CD4-positive, alpha-beta T cell treated with Interleukin-4 for 4 hours (primary cell): ENCODE data around the gene RTN4RL2.

Experiments
- DNase-seq: peaks from one replicate; pipeline ENCODE4 v3.0.0-alpha.2; 2020

RTN4RL2 gene

DNA sequence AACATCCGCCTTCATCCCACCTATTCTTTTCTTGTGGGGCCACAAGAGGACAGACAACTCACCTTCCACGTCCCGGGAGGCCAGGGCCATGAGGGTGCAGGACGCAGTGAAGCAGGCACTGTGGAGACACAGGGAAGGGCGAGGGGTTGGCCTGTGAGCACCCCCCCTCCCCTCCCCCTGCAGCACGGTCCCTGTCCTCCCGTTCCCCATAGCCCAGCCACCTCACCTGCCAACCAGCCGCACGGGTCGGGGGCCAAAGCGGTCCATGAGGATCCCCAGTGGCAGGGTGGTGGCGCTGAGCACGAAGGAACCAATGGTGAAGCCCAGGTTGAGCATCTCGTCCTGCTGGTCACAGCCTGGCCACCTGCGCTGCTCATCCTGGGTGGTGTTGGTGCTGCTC, 40.6 kb downstream of the RTN4RL2 start:
- no peak for DNase-seq

- DNase-seq, result no peak
These were observed 41.6 kb downstream of the RTN4RL2 start for GRCh38 chr11:57501953-57502352.

DNA sequence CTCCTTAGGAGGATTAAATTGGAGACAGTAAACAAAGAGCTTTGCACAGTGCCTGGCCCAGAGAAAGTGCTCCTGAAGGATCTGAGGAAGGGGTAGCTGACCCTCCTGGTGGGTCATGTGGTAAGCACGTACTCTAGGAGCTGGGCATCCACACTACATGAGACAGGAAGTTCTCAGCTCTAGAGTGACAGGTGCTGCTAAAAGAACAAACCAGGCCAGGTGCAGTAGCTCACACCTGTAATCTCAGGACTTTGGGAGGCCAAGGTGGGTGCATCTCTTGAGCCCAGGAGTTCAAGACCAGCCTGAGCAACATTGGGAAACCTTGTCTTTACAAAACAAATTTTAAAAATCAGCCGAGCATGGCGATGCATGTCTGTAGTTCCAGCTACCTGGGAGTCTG, 42.0 kb downstream of the RTN4RL2 start:
- no peak for DNase-seq

GRCh38 chr11:57502870-57503269, 42.5 kb downstream of the RTN4RL2 start:
- no peak for DNase-seq

DNA sequence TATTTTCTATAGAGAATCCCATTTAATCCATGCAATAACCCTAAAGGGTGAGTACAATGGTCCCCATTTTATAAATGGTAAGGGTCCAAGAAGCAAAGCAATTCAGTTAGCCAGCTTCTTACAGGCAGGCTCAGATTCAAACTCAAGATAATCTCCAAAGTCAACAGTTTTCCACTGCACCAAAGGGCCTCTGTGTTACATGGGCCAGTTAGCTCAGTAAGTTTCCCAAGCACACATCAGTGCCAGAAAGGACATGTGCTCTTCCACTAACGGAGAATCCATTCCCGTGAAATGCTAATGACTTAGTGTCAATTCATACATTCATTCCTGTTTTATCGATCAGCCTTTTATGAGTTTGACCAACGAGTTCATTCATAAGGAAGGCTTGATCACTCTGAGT, 44.2 kb downstream of the RTN4RL2 start:
- no peak for DNase-seq

DNA sequence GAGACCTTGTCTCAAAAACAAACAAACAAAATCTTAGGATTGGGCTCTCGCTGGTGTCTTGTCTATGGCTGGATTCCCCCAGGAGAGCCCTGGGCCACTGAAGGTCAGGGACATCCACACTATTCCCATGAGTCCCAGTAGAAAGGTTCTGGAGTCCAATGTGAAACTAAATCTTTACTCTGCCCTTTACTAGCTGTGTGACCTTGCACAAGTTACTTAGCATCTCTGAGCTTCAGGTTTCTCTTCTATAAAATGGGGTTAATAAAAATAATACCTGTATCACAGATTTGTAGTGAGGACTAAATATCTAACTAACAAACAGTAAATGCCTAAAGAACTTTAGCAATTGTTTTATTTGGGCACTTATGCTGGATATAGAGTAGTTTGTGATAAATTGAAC, 46.2 kb downstream of the RTN4RL2 start:
- no peak for DNase-seq

GRCh38 chr11:57508341-57509170, 48.2 kb downstream of the RTN4RL2 start:
- DNase-seq, result no peak

- no peak for DNase-seq
These were observed 51.6 kb downstream of the RTN4RL2 start for GRCh38 chr11:57511741-57512430.

DNA sequence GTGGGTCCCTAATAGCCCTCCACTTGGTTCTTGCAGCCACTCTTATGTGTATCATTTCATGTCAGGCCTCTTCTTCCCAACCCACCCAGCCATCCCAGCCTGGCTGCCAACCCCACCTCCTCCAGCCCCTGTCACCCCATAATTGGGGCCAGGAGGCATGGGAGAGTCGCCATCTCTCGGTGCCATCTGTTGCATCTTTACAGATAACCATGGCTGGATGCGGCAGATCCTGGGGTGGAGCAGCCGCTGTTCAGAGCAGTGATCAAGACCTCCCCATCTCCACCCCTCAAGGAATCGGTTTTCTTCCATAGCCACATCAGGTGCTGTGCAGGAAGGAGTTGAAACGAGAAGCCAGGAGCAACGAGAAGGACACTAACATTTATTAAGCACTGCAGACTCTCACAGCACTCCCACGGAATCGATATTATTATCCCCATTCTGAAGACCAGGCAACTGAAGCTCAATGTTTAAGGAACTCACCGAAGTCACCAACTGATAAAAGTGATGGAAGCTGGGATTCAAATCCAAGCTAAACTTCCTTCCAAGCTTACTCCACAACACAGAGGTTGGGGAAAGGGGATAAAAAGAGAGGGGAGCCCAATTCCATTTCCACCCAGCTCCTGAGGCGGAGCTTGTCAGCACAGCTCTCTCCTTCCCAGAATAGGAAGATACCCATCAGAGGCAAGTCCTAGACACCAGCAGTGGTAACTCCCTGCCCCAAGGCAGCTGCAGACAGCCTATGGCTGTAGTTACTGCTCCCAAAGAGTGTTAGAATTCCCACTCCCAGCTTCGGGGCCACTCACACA, 52.5 kb downstream of the RTN4RL2 start:
- DNase-seq, result no peak

GRCh38 chr11:57513452-57513795, 53.1 kb downstream of the RTN4RL2 start:
- no peak for DNase-seq

DNA sequence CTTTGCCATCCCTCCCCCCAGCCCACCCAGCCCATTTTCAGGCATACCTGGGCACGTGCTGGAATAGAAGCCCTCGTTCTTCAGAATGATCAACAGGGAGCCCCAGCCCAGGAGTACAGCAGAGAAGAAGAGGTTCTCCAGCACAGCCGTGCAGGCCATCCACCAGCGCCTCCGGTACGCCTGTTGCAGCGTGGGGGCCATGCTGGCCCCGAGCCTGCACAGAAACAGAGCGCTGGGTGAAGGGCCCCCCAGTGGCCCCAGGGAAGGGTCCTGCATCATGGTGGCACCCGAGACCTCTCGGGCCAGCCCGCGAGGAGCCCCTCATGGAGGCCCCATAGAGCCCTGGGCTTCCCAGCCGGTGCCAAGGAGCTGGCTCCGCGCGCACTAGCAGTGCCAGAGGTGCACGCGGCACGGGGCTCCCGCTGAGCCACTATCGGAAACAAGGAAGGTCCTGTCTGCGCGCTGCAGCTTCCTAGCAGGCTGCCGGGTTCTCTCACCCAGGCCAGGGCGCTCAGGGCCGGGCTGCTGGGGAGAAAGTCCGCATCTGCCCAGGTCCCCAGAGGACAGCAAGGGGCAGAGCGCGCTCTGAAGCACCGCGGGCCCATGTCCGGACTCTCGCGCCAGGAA, 53.7 kb downstream of the RTN4RL2 start:
- no peak for DNase-seq

- DNase-seq, result peak; percentile 33
These were observed 54.4 kb downstream of the RTN4RL2 start for GRCh38 chr11:57514538-57515331.

GRCh38 chr11:57515332-57516060, 55.2 kb downstream of the RTN4RL2 start, which contains the start of gene SLC43A1:
Gene SLC43A1, minus strand, starts transcription at chr11:57515702. Its CDS starts 1,591 bp downstream, at chr11:57514111.
- DNase-seq, result no peak

- DNase-seq, result no peak
These were observed 55.7 kb downstream of the RTN4RL2 start for GRCh38 chr11:57516061-57516443.

DNA sequence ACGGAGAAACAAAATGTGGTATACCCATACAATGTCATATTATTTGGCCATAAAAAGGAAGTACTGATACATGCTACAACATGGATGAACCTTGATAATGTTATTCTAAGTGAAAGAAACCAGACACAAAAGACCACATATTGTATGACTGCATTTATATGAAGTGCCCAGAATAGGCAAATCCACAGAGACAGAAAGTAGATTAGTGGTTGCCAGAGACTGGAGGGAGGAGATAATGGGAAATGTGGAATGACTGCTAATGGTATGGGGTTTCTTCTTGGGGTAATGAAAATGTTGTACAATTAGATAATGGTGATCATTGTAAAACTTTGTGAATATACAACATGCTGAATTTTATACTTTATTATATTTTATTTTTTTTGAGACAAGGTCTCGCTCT, 60.8 kb downstream of the RTN4RL2 start:
- DNase-seq, result no peak

- no peak for DNase-seq
These were observed 63.1 kb downstream of the RTN4RL2 start for GRCh38 chr11:57523419-57523818.
